Muscle of leg (tissue), 11 donors: ENCODE data around the gene GABRB1. TPM values are rescaled to one million over a fixed set of nuclear protein-coding genes. Genes with fewer than 3 reads are reported as not detected.

Experiments used
- DNase-seq: peaks from one replicate; pipeline ENCODE4 v3.0.0; 2013
- H3K27ac ChIP-seq: one replicate; pipeline ENCODE4 v1.5.1; 2013; ENCODE audit warnings: mild to moderate bottlenecking, low read length, control low read depth
- H3K27me3 ChIP-seq: one replicate; pipeline ENCODE4 v1.6.1; 2013; ENCODE audit warnings: low read length; ENCODE audit not compliant: control insufficient read depth, insufficient read depth
- H3K36me3 ChIP-seq: one replicate; pipeline ENCODE4 v1.6.1; 2013; ENCODE audit warnings: low read length; ENCODE audit not compliant: control insufficient read depth, insufficient read depth
- H3K4me1 ChIP-seq: one replicate; pipeline ENCODE4 v1.6.1; 2013; ENCODE audit warnings: low read length; ENCODE audit not compliant: control insufficient read depth, insufficient read depth
- H3K4me3 ChIP-seq: one replicate; pipeline ENCODE4 v1.5.1; 2013; ENCODE audit warnings: low read length, control low read depth
- H3K9me3 ChIP-seq: replicated peaks from 2 replicates; pipeline ENCODE4 v1.6.1; 2013; ENCODE audit warnings: low read depth, low read length; ENCODE audit not compliant: control insufficient read depth
- WGBS: methylation state at CpG from one replicate; pipeline ENCODE4 v1.1.5; 2013; ENCODE audit warnings: missing lambda C conversion rate; ENCODE audit not compliant: insufficient coverage; 5-methylcytosine and 5-hydroxymethylcytosine counted together
- polyA plus RNA-seq, 8 donors: library from polyadenylated mRNA; unstranded; fragments of 120-200 nt; gene quantifications; one replicate each; pipeline versions ENCODE4 v1.2.1 to v1.2.3, GENCODE V29; 2013; ENCODE audit warnings: inconsistent platforms in 1 of 8, low replicate concordance in 1 of 8; ENCODE audit not compliant: insufficient read length in 8 of 8, insufficient read depth in 1 of 8
- total RNA-seq: library from RNA; stranded (reverse); fragments of 120-200 nt; gene quantifications from one replicate; pipeline ENCODE4 v1.2.4, GENCODE V29; 2013

The GABRB1 gene
- total and polyA plus RNA-seq, 9 donors = 0.12 to 0.26 (median 0.14) TPM; not detected in 6

DNA sequence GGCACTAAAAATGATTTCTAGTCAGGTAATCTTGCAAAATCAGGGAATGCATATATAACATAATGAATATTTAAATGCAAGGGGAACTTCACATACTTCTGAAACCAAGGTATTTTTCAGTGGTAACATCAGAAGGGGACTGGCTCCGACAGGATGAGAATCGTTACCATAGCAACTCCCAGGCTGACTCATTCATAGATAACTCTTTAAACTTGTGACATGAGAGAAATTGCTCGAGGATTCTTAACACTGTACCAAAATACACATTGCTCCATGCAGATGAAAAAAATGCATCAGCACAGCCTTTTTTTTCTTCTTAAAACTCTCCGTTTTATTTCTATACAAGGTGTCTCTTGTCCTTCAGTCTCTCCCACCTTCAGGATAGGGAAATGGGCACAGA lies 114.3 kb downstream of the GABRB1 start:
- no peak overlapping the region for H3K4me3 ChIP-seq
- H3K36me3 ChIP-seq = no peaks in the 10 kb centered on the region
- no peak for DNase-seq
- no peaks in the 10 kb centered on the region for H3K27me3 ChIP-seq
- H3K27ac ChIP-seq = no peak overlapping the region
- no peaks in the 10 kb centered on the region for H3K4me1 ChIP-seq
- 20% methylated on average over 1 of the region's 4 CpGs for WGBS
- H3K9me3 ChIP-seq = no peaks in the 10 kb centered on the region

GRCh38 chr4:47154816-47155370 lies 123.5 kb downstream of the GABRB1 start:
- Histone ChIP-seq H3K4me1 (no peaks in the 10 kb centered on the region), H3K27me3 (no peaks in the 10 kb centered on the region), H3K9me3 (no peaks in the 10 kb centered on the region), H3K27ac (no peak overlapping the region), H3K4me3 (no peak overlapping the region), H3K36me3 (no peaks in the 10 kb centered on the region)
- DNase-seq = no peak
- WGBS = 72% methylated on average over 2 of the region's 6 CpGs

GRCh38 chr4:47155919-47156318 lies 124.6 kb downstream of the GABRB1 start:
- no peaks in the 10 kb centered on the region for H3K9me3 ChIP-seq
- no peak overlapping the region for H3K4me3 ChIP-seq
- no CpG with 5 or more reads among the region's 3 CpGs for WGBS
- H3K36me3 ChIP-seq = no peaks in the 10 kb centered on the region
- no peaks in the 10 kb centered on the region for H3K4me1 ChIP-seq
- no peak for DNase-seq
- no peak overlapping the region for H3K27ac ChIP-seq
- no peaks in the 10 kb centered on the region for H3K27me3 ChIP-seq

GRCh38 chr4:47160095-47160494 lies 128.7 kb downstream of the GABRB1 start:
- H3K9me3 ChIP-seq = no peaks in the 10 kb centered on the region
- H3K4me3 ChIP-seq = no peak overlapping the region
- no CpG with 5 or more reads among the region's 3 CpGs for WGBS
- H3K36me3 ChIP-seq = no peaks in the 10 kb centered on the region
- H3K4me1 ChIP-seq = no peaks in the 10 kb centered on the region
- no peak overlapping the region for H3K27ac ChIP-seq
- H3K27me3 ChIP-seq = no peaks in the 10 kb centered on the region
- no peak for DNase-seq

DNA sequence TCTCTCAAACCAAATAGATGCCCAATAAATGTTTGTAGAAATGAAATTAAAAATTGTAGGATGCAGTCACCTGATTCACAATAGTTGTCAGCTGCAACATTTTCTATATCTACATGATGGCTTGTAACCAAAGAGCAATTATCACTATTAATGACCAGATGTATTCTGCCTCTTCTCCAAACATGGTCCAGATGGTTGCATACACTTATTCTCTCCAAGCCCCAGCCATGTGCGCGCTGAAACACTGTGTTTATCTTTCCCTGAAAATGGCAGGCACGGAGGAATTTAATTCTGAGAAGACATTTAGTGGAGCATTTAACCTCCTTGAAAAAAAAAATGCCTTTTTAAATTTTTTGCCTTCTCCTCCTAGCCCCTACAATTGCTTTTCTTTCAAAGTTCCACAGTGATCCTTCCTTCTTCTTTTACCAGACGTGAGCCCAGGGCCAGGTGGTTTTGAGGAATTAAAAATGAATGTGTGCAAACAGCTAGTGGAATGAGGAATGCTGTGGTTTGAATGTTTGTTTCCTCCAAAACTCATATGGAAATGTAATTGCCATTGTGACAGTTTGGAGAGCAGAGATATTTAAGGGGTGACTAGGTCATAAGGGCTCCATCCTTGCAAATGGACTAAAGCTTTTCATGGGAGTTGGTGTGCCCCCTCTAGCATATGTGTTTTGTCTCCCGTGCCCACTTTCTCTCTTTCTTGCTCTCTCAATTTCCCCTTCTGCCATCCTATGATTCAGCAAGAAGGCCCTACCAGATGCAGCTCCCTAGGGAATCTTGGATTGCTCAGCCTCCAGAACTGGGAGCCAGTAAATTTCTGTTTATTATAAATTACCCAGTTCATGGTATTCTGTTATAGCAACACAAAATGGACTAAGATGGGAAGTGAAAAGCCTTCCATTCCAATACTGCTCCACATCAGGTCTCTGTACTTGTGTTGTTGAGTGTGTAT lies 136.0 kb downstream of the GABRB1 start:
- Histone ChIP-seq H3K9me3 (no peaks in the 10 kb centered on the region), H3K27me3 (no peaks in the 10 kb centered on the region), H3K36me3 (no peaks in the 10 kb centered on the region), H3K27ac (no peak overlapping the region), H3K4me1 (no peaks in the 10 kb centered on the region), H3K4me3 (no peak overlapping the region)
- no peak for DNase-seq
- 70% methylated on average over 2 of the region's 5 CpGs for WGBS

DNA sequence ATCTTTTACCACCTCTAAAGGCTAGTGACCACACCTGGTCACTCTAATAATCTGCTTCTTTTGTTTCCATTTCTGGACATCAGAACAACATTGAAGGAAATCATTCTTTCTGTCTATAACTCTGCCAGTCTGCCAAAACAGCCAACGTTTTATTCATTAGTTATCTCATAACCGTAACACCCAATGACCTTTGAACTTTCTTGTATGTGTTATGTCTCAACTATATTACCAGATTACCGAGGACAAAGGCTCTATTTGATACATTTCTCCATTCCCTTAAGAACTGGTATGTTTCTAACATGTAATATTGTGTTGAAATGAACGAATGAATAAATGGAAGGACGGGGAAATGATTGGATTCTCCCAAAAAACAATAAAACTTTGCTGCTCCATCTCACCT lies 152.7 kb downstream of the GABRB1 start:
- H3K27ac ChIP-seq = no peak overlapping the region
- no peaks in the 10 kb centered on the region for H3K9me3 ChIP-seq
- WGBS = no CpG with 5 or more reads among the region's 5 CpGs
- H3K4me1 ChIP-seq = no peaks in the 10 kb centered on the region
- no peak for DNase-seq
- no peaks in the 10 kb centered on the region for H3K36me3 ChIP-seq
- H3K27me3 ChIP-seq = no peaks in the 10 kb centered on the region
- H3K4me3 ChIP-seq = no peak overlapping the region

DNA sequence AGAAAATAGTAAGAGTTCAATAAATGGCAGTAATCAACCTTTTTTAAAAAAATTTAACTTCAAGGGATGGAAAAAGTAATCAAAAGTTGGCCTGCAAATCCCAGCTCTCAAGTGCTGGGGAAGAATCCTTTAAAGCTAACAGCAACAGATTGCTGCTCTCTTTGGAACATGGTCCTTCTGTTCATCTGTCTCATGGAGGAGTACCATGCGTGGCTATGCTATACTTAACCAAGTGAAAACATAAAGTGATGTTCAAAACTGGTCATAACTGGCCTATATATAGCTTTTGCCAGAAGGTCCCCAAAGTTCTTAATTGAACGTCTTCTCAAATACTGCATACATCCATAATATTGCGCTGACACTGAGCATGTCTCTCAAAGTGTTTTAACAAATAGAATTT lies 154.4 kb downstream of the GABRB1 start:
- Histone ChIP-seq H3K9me3 (no peaks in the 10 kb centered on the region), H3K27ac (no peak overlapping the region), H3K36me3 (no peaks in the 10 kb centered on the region), H3K4me3 (no peak overlapping the region), H3K27me3 (no peaks in the 10 kb centered on the region), H3K4me1 (no peaks in the 10 kb centered on the region)
- no peak for DNase-seq
- WGBS = 67% methylated on average over 1 of the region's 3 CpGs

GRCh38 chr4:47187608-47188007 lies 156.2 kb downstream of the GABRB1 start:
- 92% methylated on average over 1 of the region's 2 CpGs for WGBS
- Histone ChIP-seq H3K4me1 (no peaks in the 10 kb centered on the region), H3K4me3 (no peak overlapping the region), H3K27ac (no peak overlapping the region), H3K27me3 (no peaks in the 10 kb centered on the region), H3K9me3 (no peaks in the 10 kb centered on the region), H3K36me3 (no peaks in the 10 kb centered on the region)
- no peak for DNase-seq

- Histone ChIP-seq H3K36me3 (no peaks in the 10 kb centered on the region), H3K9me3 (no peaks in the 10 kb centered on the region), H3K4me1 (no peaks in the 10 kb centered on the region), H3K27ac (no peak overlapping the region), H3K27me3 (no peaks in the 10 kb centered on the region), H3K4me3 (no peak overlapping the region)
- WGBS = 90% methylated on average over 2 of the region's 6 CpGs
- no peak for DNase-seq
These were observed 161.8 kb downstream of the GABRB1 start for GRCh38 chr4:47193179-47193578.

- Histone ChIP-seq H3K4me3 (no peak overlapping the region), H3K27ac (no peak overlapping the region), H3K4me1 (no peaks in the 10 kb centered on the region), H3K9me3 (no peaks in the 10 kb centered on the region), H3K36me3 (no peaks in the 10 kb centered on the region), H3K27me3 (no peaks in the 10 kb centered on the region)
- DNase-seq = no peak
- WGBS = 80% methylated on average over 1 of the region's 4 CpGs
These were observed 162.8 kb downstream of the GABRB1 start for GRCh38 chr4:47194036-47194737.
